ENCODE measurements around the gene ADRA1B.

The ADRA1B gene

GRCh38 chr5:160020266-160020770 lies 104.0 kb downstream of the ADRA1B start:
- DNase-seq (ENCODE audit: low spot score) = no peak

GRCh38 chr5:160020964-160021363 lies 104.7 kb downstream of the ADRA1B start:
- no peak for DNase-seq (ENCODE audit: low spot score)

- DNase-seq (ENCODE audit: low spot score) = peak; percentile 77
Observed at GRCh38 chr5:160021831-160022446, 105.7 kb downstream of the ADRA1B start.

Measured in CD4-positive, alpha-beta T cell treated with Interleukin-15 for 4 hours (primary cell).